Body of pancreas (tissue), 4 donors: Measurements from ENCODE around the gene AFG1L.
"Not testable (repeated sequence)": the region's sequence is repeated elsewhere in the genome, so short reads cannot be mapped to it uniquely, and the experiment has no call there.

ENCODE experiments used
- CTCF ChIP-seq, 7 experiments: fragments of 450-650 bp in 4 of 7; fragments of 200-600 bp in 3 of 7; sonication (generic) in 3 of 7; IDR thresholded peaks; one replicate each; pipeline ENCODE4 v1.5.1; 2016 to 2019; ENCODE audit warnings: antibody characterized with exemption in 7 of 7
- POLR2A ChIP-seq, 3 donors: fragments of 450-650 bp; IDR thresholded peaks; one replicate each; pipeline ENCODE4 v1.6.1; 2016; ENCODE audit warnings: antibody characterized with exemption in 3 of 3, mild to moderate bottlenecking in 2 of 3

- not testable (repeated sequence) for TF ChIP-seq CTCF, POLR2A (IDR thresholded peaks at IDR 0.05)
Observed at GRCh38 chr6:108330221-108330785, 35.4 kb downstream of the AFG1L start.
